HG02973 (cell line): ENCODE measurements around the gene EGR4.

Source experiments
- ATAC-seq: cut with Tn5 transposase; IDR thresholded peaks from one replicate; pipeline ENCODE4 v1.9.1; 2021; ENCODE audit warnings: moderate library complexity; ENCODE audit not compliant: unreplicated experiment

The EGR4 gene

GRCh38 chr2:73290049-73290839 is 3.1 kb downstream of the EGR4 start:
- ATAC-seq, result no peak

- no peak for ATAC-seq
Measured at GRCh38 chr2:73289304-73289703, 4.0 kb downstream of the EGR4 start.

- ATAC-seq, result no peak
Measured at GRCh38 chr2:73286134-73286655, 7.2 kb downstream of the EGR4 start.

- ATAC-seq, result peak; percentile 52
Measured at GRCh38 chr2:73285159-73285739, 8.1 kb downstream of the EGR4 start.

- peak; percentile 68 for ATAC-seq
Measured at GRCh38 chr2:73284296-73285158, 8.8 kb downstream of the EGR4 start, which contains the start of gene FBXO41. Gene FBXO41 (minus strand): TSS chr2:73284478. CDS start chr2:73269630, 14,848 bp downstream.

- ATAC-seq, result peak; percentile 20
Measured at GRCh38 chr2:73283545-73284295, 9.6 kb downstream of the EGR4 start.

- no peak for ATAC-seq
Measured at GRCh38 chr2:73282924-73283544, 10.3 kb downstream of the EGR4 start.

- ATAC-seq, result no peak
Measured at GRCh38 chr2:73281244-73281643, 12.1 kb downstream of the EGR4 start.

- no peak for ATAC-seq
Measured at GRCh38 chr2:73279852-73280251, 13.5 kb downstream of the EGR4 start.

GRCh38 chr2:73272270-73272669 is 21.1 kb downstream of the EGR4 start:
- ATAC-seq, result no peak

GRCh38 chr2:73269686-73270465 is 23.5 kb downstream of the EGR4 start:
- no peak for ATAC-seq

- ATAC-seq, result peak; percentile 70
Measured at GRCh38 chr2:73268830-73269685, 24.3 kb downstream of the EGR4 start.

- no peak for ATAC-seq
Measured at GRCh38 chr2:73268366-73268829, 24.9 kb downstream of the EGR4 start.

- no peak for ATAC-seq
Measured at GRCh38 chr2:73267008-73267407, 26.3 kb downstream of the EGR4 start.

GRCh38 chr2:73266061-73266901 is 27.1 kb downstream of the EGR4 start:
- no peak for ATAC-seq

GRCh38 chr2:73265298-73266060 is 27.9 kb downstream of the EGR4 start:
- no peak for ATAC-seq

GRCh38 chr2:73264783-73265182 is 28.6 kb downstream of the EGR4 start:
- ATAC-seq, result no peak
